ENCODE data around the gene TRIOBP. TPM values are rescaled to one million over a fixed set of nuclear protein-coding genes. Genes with fewer than 3 reads are reported as not detected.
"Not testable (repeated sequence)": the region's sequence is repeated elsewhere in the genome, so short reads cannot be mapped to it uniquely, and the experiment has no call there.

The TRIOBP gene
- total RNA-seq, 1 experiment from 2014 or later, result 274 TPM

DNA sequence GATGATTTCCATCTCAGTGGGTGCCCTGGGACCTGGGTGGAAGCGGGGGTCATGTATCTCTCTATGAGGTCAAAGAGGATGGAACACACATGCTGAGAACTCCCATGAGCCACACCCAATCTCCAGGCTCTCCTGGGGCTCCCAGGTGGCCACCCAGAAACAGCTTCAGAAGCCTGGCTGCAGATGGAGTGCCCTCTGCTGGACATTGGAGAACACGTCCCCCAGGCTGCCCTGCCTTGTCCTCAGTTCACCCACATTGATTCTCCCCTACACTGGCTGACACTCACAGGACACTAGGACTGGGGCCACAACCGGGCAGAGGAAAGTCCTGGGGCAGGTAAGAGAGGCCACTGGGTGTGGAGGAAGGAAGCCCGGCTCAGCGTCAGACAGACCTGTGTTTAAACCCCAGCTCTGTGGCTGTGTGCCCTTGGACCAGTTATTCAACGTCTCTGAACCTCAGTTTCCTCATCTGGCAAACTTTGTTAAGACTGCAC is 15.2 kb upstream of the TRIOBP start:
- DNase-seq (ENCODE audit: low read depth), result peak; percentile 58
- in situ Hi-C loops (cut with HindIII; ENCODE audit: low pct_unique_long_range_greater_than_20kb, low sequenced_read_pairs), result no loop called here

GRCh38 chr22:37684803-37685615 is 11.8 kb upstream of the TRIOBP start:
- DNase-seq (ENCODE audit: low read depth), result no peak
- in situ Hi-C loops (cut with HindIII; ENCODE audit: low pct_unique_long_range_greater_than_20kb, low sequenced_read_pairs), result no loop called here

- in situ Hi-C loops (cut with HindIII; ENCODE audit: low pct_unique_long_range_greater_than_20kb, low sequenced_read_pairs), result no loop called here
- DNase-seq (ENCODE audit: low read depth), result peak; percentile 94
Measured at GRCh38 chr22:37686002-37686982, 10.6 kb upstream of the TRIOBP start, which contains the start of gene NOL12. TSS of gene NOL12 (plus strand) at chr22:37686343. CDS start at chr22:37686393, 50 bp downstream.

DNA sequence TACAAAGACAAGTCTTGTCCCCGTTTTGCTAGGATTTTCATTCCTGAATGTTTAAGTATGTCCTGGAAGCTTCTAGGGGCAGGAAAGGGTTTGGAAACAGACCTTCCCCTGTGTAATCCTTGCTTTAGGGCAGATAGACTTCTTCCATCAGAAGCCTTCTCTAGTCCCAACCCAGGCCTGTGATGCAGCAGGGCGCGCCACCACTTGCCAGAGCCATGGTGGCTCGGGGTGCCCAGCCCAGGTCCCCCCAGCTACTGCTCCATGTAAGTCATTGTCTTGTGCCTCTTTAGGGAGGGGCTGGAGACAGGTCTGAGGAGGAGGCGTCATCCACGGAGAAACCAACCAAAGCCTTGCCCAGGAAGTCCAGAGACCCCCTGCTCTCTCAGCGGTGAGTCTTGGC is 6.4 kb upstream of the TRIOBP start:
- DNase-seq (ENCODE audit: low read depth), result no peak
- in situ Hi-C loops (cut with HindIII; ENCODE audit: low pct_unique_long_range_greater_than_20kb, low sequenced_read_pairs), result no loop called here

GRCh38 chr22:37690901-37691504 is 5.8 kb upstream of the TRIOBP start:
- no peak for DNase-seq (ENCODE audit: low read depth)
- in situ Hi-C loops (cut with HindIII; ENCODE audit: low pct_unique_long_range_greater_than_20kb, low sequenced_read_pairs), result no loop called here

GRCh38 chr22:37692627-37693285 is 4.1 kb upstream of the TRIOBP start:
- in situ Hi-C loops (cut with HindIII; ENCODE audit: low pct_unique_long_range_greater_than_20kb, low sequenced_read_pairs), result no loop called here
- DNase-seq (ENCODE audit: low read depth), result no peak

DNA sequence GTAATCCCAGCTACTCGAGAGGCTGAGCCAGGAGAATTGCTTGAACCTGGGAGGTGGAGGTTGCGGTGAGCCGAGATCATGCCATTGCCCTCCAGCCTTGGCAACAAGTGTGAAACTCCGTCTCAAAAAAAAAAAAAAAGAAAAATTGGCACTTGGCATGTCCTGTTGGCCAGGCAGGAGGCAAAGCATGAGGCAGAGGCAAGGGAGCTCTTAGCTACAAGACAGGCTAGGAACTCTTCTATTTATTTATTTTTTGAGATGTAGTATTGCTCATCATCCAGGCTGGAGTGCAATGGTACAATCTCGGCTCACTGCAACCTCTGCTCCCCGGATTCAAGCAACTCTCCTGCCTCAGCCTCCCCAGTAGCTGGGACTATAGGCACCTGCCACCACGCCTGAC is 2.7 kb upstream of the TRIOBP start:
- DNase-seq (ENCODE audit: low read depth); in situ Hi-C loops (cut with HindIII; ENCODE audit: low pct_unique_long_range_greater_than_20kb, low sequenced_read_pairs): not testable (repeated sequence)

- DNase-seq (ENCODE audit: low read depth); in situ Hi-C loops (cut with HindIII; ENCODE audit: low pct_unique_long_range_greater_than_20kb, low sequenced_read_pairs): not testable (repeated sequence)
Measured at GRCh38 chr22:37696260-37696656, 590 bp upstream of the TRIOBP start.

DNA sequence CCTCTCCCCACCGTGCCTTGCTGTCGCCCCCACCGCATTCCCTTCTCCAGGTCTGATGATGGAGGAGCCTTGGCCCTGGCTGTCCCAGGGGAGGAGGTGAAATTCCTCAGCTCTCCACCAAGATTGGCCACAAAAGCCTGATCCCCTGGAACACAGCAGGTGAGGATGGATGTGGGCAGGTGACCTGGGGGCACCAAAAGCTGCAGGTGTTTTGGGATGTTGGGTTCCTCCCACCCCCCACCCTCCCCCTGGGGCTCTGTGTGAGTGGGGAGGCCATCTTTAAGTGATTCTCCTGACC is 639 bp downstream of the TRIOBP start:
- DNase-seq (ENCODE audit: low read depth), result peak; percentile 32
- in situ Hi-C loops (cut with HindIII; ENCODE audit: low pct_unique_long_range_greater_than_20kb, low sequenced_read_pairs), result no loop called here

GRCh38 chr22:37701141-37701786 is 4.4 kb downstream of the TRIOBP start:
- DNase-seq (ENCODE audit: low read depth), result no peak
- in situ Hi-C loops (cut with HindIII; ENCODE audit: low pct_unique_long_range_greater_than_20kb, low sequenced_read_pairs), result no loop called here

- no peak for DNase-seq (ENCODE audit: low read depth)
- in situ Hi-C loops (cut with HindIII; ENCODE audit: low pct_unique_long_range_greater_than_20kb, low sequenced_read_pairs), result no loop called here
Measured at GRCh38 chr22:37703906-37704305, 7.1 kb downstream of the TRIOBP start.

- no peak for DNase-seq (ENCODE audit: low read depth)
- in situ Hi-C loops (cut with HindIII; ENCODE audit: low pct_unique_long_range_greater_than_20kb, low sequenced_read_pairs), result no loop called here
Measured at GRCh38 chr22:37704645-37705044, 7.8 kb downstream of the TRIOBP start.

DNA sequence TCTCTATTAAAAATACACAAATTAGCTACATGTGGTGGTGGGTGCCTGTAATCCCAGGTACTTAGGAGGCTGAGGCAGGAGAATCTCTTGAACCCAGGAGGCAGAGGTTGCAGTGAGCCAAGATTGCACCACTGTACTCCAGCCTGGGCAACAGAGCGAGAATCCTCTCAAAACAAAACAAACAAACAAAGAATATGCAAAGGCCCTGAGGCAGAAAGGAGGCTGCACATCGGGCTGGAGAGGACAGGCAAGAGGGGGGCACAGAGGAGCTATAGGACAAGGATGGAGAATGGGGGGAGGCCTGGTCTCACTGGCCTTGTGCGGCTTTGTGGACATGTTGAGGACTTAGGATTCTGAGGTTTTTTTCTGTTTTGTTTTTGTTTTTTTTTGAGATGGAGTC is 8.4 kb downstream of the TRIOBP start:
- in situ Hi-C loops (cut with HindIII; ENCODE audit: low pct_unique_long_range_greater_than_20kb, low sequenced_read_pairs), result no loop called here
- no peak for DNase-seq (ENCODE audit: low read depth)

DNA sequence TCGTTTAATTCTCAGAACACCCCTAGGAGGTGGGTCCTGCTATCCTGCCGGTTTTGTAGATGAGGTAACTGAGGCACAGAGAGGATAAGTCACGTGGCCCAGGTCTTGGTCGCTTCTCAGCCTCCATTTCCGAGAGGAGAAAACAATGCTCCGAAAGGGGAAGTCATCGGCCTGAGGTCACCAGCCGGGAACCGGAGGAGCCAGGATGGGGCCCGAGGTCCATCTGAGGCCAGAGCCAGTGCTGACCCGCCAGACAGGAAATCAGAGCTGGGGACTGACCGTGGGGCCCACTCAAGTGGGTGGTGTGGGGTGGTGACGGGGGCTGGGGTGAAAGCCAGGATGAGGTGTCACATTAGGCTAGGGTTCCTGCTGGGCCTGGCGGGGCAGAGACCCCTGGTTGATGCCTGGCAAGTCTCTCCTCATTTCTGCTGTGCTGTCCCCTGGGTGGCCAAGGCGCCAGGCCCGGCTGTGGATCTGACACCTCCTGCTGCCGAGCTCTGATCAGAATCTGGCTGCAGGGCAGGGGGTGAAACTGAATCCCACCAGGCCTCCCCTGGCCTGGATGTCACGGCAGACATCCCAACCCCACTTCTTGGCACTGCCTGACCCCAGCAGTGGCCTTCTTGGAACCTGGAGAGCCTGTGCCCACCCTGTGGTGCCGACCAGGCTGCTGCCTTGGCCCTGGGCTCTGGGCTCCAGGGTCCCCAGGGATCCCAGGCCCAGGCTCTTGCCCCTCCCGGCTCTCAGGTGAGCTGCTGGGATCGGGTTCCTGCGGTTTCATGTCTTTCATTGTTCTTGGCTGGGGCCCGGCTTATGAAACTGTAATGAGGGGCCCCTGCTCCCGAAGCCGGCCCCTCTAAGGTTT is 12.0 kb downstream of the TRIOBP start:
- in situ Hi-C loops (cut with HindIII; ENCODE audit: low pct_unique_long_range_greater_than_20kb, low sequenced_read_pairs), result no loop called here
- no peak for DNase-seq (ENCODE audit: low read depth)

GRCh38 chr22:37709445-37709765 is 12.6 kb downstream of the TRIOBP start:
- in situ Hi-C loops (cut with HindIII; ENCODE audit: low pct_unique_long_range_greater_than_20kb, low sequenced_read_pairs), result no loop called here
- DNase-seq (ENCODE audit: low read depth), result no peak

DNA sequence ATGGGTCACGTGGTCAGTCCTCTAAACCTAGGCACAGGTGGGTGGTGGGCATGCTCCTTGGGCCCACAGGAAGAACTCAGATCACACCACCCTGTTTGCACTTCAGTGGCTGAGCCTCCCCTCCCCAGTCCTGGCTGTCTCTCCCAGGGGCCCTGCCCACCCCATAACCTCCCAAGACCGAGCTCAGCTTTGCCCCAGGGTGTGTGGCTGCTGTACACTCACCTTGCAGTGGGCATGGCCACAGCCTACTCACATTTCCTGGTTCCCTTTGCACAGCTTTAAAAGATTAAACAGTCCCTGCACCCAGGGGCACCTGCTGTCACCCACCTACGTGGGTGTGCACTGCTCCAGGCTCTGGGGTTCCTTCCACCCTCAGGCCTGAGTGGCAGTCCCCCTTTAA is 13.8 kb downstream of the TRIOBP start:
- in situ Hi-C loops (cut with HindIII; ENCODE audit: low pct_unique_long_range_greater_than_20kb, low sequenced_read_pairs), result no loop called here
- DNase-seq (ENCODE audit: low read depth), result no peak

- no peak for DNase-seq (ENCODE audit: low read depth)
- in situ Hi-C loops (cut with HindIII; ENCODE audit: low pct_unique_long_range_greater_than_20kb, low sequenced_read_pairs), result no loop called here
Measured at GRCh38 chr22:37711490-37711889, 14.6 kb downstream of the TRIOBP start.
